SW 1271 (cell line): ENCODE measurements around the gene GRIK1.

Experiments
- DNase-seq, 2 experiments: peaks; one replicate each; lab custom pipeline; 2025; lab: John Stamatoyannopoulos, UW

The GRIK1 gene

GRCh38 chr21:29671728-29672127, 268.1 kb downstream of the GRIK1 start:
- no peak for DNase-seq

DNA sequence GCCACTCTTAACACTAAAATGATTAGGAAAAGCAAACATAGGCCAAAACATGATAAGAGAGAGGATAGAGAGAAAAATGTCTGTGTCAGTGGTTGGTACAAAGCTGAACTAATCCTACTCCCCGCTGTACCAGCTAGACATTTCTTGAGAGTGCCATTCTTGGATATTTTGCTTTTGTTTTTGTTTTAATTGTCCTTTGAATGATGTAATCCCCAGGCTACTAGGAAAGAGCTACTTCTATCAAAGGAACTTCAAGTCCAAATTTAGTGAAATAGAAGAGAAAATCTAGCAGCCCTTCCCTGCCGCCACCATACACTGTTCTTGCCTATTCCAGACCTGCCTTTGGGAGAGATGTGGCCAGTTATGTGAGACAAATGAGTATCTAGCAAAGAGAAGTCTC, 269.6 kb downstream of the GRIK1 start:
- DNase-seq: no peak

- no peak for DNase-seq
Measured at GRCh38 chr21:29669416-29669815, 270.4 kb downstream of the GRIK1 start.

DNA sequence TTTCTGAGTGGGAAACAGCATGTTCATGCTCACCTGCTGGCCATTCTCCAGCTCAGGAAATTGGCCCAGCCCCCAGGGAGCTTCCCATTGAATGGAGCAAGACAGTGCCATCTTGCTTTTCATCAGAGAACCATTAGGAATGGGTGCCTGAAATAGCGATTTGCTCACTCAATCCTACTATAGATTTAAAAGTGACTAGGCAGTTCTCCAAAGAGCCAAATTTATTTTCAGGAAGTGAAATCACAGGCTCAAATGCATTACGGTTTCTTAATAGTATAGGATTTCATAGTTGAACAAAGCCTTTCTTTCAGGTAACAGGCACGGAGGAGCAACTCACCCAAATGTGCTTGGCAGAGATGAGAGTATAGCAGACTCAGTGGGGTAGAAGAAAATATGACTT, 272.1 kb downstream of the GRIK1 start:
- no peak for DNase-seq

DNA sequence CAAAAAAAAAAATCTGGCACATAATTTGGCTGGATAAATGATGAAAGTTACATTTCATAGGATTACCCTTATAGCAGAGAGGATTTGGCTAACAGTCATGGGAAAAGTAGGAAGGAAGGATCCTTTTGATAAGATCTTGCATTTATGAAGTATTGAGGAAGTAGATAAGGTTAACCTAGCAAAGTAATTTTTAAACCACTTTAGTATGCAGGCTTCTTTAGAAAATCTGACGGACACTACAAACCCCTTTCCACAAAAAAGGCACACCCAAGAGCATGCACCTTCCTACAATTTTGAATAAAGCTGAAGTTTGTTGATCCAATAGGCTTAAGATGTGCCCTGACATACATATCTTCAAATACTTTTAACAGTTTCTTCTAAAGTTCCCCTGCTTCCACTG, 275.2 kb downstream of the GRIK1 start:
- DNase-seq: no peak

DNA sequence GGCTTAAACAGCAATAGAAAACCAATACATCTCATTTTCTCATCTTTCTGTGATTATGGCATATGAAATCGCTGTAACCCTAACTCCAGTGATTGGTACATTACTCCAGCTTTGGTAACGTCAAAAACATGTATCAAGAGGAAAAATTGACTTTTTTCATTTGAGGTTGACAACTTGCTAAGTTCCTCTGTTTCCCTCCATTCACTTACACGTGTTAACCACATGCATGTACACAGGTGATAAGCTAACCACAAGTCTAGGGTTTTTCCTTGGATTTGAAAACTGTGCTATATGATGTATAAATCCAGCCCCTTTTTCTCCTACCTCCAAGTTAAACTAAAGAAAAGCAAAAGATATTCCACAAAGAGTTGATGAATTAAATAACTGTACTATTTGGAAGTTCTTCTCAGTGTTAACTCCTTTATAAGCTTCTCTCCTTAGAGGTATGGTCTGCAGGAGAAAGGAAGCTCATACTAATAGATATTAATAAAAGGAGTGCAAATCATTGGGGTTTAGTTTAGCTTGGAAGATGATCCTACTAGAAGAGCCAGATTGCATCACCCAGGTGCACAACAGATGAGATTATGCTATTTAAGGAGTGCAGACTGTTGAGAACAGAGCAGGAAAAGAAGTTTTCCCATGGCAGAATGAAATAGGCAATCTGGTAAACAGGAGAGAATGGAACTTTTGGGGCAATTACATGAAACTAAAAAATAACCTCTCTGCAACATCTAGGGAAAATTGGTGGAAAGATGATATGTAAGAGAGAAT, 277.9 kb downstream of the GRIK1 start:
- DNase-seq: no peak

DNA sequence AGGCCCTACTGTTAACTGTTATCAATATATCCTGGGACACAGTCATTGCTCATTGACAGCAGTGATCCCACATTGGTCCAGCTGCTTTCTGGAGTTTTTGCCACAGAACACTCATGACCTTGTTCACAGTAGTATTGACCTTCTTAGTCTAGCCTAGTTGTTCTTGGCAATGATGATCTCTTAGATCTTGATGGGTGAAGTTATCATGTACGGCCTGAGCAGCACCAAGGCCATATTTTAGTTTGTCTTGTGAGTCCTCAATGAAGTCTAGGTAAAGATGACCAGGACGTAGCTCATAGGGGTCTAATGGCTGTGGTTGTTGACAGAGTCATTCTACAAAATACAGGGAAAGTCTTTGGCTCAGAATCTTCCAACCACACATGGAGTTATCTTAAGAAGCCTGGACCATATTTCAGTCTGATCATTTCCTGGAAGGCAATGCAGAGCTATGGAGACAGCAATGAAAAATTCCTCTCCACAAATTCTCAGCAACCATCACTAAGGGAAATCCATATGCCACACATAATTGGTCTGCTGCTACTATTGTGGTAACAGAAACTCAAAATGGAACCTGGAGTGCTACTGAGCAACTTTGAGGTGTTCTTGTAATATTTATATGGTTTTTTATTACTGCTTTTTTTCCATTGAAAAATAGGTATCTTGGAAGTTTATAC, 279.6 kb downstream of the GRIK1 start:
- DNase-seq: no peak

DNA sequence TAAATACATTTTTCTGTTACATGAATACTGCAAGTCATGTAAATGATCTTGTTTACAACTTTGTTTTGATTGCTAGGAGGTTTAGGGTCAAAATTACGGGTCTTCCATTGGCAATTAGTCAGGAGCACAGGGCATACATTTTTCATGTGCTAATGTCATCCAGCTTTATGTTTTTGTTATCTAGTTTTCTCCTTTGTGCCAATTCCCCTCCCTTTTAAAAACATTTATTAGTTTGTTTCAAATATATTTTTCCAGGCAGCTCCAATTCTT, 280.9 kb downstream of the GRIK1 start:
- no peak for DNase-seq

- no peak for DNase-seq
Measured at GRCh38 chr21:29658177-29658933, 281.4 kb downstream of the GRIK1 start.

DNA sequence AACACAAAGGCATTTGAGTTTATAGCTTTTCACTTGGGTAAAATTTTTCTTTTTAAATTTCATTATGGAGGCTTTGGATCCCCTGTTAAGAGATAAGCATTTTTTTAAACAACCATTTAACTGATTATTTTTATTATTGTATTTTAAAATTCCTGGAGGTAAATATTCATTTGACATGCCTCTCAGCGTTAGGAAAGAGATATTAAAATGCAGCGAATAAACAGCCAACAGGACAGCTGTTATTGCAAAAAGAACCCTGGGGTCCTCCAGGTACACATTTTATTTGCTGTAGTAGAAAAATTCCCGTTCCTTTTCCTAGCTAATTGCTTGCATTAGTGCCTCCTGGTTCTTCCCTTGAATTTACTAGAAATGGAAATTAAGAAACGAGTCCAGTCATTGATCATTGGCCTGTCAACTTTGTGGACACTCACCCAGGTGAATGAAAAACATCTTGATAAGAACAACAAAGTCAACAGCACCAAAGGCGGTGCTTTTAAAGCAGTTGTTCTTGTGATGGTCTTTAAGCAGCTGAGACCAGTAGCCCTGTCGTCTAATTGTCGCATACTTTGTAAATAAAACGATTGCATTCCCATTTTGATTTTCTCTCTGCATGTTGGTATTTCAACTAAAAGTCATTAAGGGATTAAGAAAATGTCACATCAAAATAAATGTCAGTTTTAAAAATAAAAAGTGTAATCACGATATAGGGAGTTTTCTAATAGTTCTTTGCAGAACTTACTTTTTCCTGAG, 282.4 kb downstream of the GRIK1 start:
- no peak for DNase-seq

GRCh38 chr21:29656504-29657239, 283.1 kb downstream of the GRIK1 start:
- peak; percentile 44 to 90 for DNase-seq

GRCh38 chr21:29655577-29655976, 284.2 kb downstream of the GRIK1 start:
- no peak for DNase-seq

- DNase-seq: no peak
Measured at GRCh38 chr21:29654855-29655254, 284.9 kb downstream of the GRIK1 start.

DNA sequence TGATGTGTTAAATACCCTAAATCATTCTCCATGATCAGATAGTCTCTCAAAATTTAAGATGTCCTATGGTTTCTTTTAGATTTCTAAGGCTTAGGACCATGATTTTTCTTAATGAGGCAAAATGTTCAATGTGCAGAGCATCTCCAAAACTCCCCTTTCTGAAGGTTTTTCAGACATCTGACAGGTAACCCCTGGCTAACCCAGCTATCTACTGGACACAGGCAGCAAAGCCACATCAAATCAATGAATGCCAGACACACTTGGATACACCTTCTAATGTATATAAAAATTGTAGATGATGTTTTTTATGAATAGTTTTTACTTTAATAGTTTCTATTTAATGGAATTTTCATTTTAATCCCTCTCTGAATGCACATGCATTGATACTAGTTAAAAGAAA, 285.6 kb downstream of the GRIK1 start:
- no peak for DNase-seq

- DNase-seq: no peak
Measured at GRCh38 chr21:29650523-29651022, 289.2 kb downstream of the GRIK1 start.

GRCh38 chr21:29649406-29649814, 290.4 kb downstream of the GRIK1 start:
- no peak for DNase-seq

DNA sequence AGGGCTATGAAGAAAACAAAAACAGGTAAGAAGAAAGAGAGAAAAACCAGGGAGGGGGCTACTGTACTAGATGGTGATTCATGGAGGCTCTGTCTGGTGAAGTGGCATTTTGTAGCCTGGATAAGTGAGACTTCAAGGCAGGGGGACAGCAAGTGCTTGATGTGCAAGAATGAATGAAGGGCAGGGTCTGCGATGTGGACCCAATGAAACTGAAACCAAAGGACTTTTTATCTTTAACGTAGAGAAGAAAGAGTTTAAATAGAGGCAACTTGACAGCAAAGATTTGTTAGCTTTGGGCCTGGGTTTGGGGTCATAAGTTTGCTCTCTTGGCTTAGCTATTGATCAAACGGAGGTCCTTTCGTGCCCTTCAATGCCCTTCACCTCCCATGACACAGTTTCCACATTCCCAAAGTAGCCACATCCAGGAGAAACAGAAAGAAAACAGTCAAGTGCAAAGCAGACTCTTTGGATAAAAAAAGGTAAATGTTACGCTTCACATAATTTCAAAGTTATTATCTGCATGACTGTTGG, 291.0 kb downstream of the GRIK1 start:
- DNase-seq: no peak

GRCh38 chr21:29647353-29647781, 292.4 kb downstream of the GRIK1 start:
- DNase-seq: no peak

GRCh38 chr21:29645666-29646553, 293.9 kb downstream of the GRIK1 start:
- no peak for DNase-seq

GRCh38 chr21:29643289-29643688, 296.5 kb downstream of the GRIK1 start:
- DNase-seq: no peak
